Lower leg skin (tissue), 4 donors: ENCODE results near the gene TENM4. TPM values are rescaled to one million over a fixed set of nuclear protein-coding genes. Genes with fewer than 3 reads are reported as not detected.

Experiments used
- DNase-seq, 2 donors: peaks; one replicate each; pipeline ENCODE4 v3.0.0-alpha.2; 2019; ENCODE audit warnings: low spot score in 2 of 2
- H3K4me3 ChIP-seq: fragments of 200-600 bp; sonication (generic); 2 replicates; pipeline ENCODE4 v1.5.1; 2017; ENCODE audit warnings: mild to moderate bottlenecking, low read depth; ENCODE audit not compliant: poor library complexity, severe bottlenecking
- CTCF ChIP-seq, 3 donors: fragments of 450-650 bp; IDR thresholded peaks; one replicate each; pipeline ENCODE4 v1.5.1; 2016; ENCODE audit warnings: antibody characterized with exemption in 3 of 3, mild to moderate bottlenecking in 3 of 3, moderate library complexity in 2 of 3
- POLR2A ChIP-seq, 2 donors: fragments of 450-650 bp; IDR thresholded peaks; one replicate each; pipeline ENCODE4 v1.6.1; 2016 to 2017; ENCODE audit warnings: antibody characterized with exemption in 2 of 2, mild to moderate bottlenecking in 1 of 2, moderate library complexity in 1 of 2
- WGBS, 2 donors: methylation state at CpG; one replicate each; pipeline ENCODE4 v1.1.5; 2018; 5-methylcytosine and 5-hydroxymethylcytosine counted together
- intact Hi-C: fragments of 100-400 bp; cut with DNase I; formaldehyde crosslinking; loops from one replicate; pipeline ENCODE4 v1.15.0; 2023; ENCODE audit warnings: low total_unique reads
- total RNA-seq, 4 donors: library from RNA; depleted of rRNA; stranded (reverse); fragments of >200 nt; gene quantifications; one replicate each; pipeline ENCODE4 v1.1.0, GENCODE V29; 2016

TENM4 gene
- total RNA-seq, 4 donors from 2014 or later = 34.4 to 41.1 (median 36.6) TPM

DNA sequence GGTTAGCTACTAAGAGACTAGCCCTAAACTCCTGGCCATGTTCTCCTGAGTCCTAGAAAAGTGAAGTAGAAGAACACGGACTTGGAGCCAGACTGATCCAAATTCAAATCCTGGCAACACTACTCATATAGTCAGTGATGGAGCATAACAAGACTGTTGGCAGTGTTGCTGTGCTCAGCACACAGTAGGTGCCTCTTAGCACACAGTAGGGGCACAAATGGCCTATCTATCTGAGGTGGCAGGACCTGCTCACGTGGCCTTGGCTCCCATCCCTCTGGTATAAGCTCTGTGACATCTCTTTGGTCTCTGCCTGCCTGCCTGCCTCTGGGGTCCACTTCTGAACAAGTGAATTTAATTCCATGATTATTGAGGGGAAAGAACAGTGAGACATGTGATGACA is 15.4 kb downstream of the TENM4 start:
- intact Hi-C loops = no loop called here
- H3K4me3 ChIP-seq = no peak overlapping the region
- TF ChIP-seq CTCF (IDR thresholded peaks at IDR 0.05) = no peak
- no peak for TF ChIP-seq POLR2A (IDR thresholded peaks at IDR 0.05)
- no peak for DNase-seq
- WGBS, 2 donors = 77 to 97% methylated on average over 2 of the region's 2 CpGs

- TF ChIP-seq CTCF (IDR thresholded peaks at IDR 0.05) (no peak), POLR2A (IDR thresholded peaks at IDR 0.05) (no peak)
- H3K4me3 ChIP-seq = no peak overlapping the region
- intact Hi-C loops = no loop called here
- 44 to 70% methylated on average over 3 of the region's 3 CpGs for WGBS, 2 donors
- DNase-seq = no peak
These were observed 17.1 kb downstream of the TENM4 start for GRCh38 chr11:79423736-79424135.

DNA sequence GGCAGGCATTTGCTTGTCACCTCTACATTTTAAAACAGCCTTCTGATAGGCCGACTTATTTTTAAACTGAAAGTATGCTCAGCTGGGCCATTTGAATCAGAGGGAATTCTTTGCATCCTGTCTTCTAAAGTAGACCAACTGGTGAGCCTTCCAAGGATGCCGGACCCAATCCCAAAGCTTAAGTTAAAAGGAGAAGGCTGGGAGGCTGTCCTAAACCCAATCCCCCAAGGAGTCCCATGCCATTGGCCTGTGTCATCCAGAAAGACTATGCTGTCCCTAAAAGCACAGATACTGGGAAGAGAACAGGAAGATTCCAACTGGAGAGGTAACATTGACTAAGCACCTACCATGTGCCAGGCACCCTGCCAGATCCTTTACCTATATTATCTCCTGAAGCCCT is 18.0 kb downstream of the TENM4 start:
- TF ChIP-seq CTCF (IDR thresholded peaks at IDR 0.05) = no peak
- no peak for TF ChIP-seq POLR2A (IDR thresholded peaks at IDR 0.05)
- DNase-seq = no peak
- H3K4me3 ChIP-seq = no peak overlapping the region
- 80 to 94% methylated on average over 2 of the region's 2 CpGs for WGBS, 2 donors
- intact Hi-C loops = no loop called here

DNA sequence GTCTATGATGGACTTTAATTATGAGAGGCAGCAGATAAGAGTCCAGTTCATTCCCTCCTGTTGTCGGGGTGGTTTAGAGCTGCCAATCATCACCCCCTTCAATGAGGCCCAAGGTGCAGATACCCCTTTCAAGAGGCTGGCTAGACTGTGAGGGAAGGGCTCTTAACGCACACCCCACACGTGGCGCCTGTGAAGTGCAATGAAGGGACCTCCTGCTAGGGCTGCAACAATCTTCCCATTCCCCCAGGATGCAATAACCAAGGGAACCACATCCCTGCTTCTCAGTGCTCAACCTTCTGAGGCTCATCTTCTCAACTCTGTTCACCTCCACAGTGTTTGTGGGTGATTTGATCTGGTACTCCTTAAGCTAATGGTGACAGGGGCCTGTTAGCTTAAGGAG is 19.0 kb downstream of the TENM4 start:
- DNase-seq = no peak
- no peak overlapping the region for H3K4me3 ChIP-seq
- WGBS, 2 donors = 95 to 96% methylated on average over 4 of the region's 4 CpGs
- intact Hi-C loops = no loop called here
- TF ChIP-seq POLR2A (IDR thresholded peaks at IDR 0.05) = no peak

DNA sequence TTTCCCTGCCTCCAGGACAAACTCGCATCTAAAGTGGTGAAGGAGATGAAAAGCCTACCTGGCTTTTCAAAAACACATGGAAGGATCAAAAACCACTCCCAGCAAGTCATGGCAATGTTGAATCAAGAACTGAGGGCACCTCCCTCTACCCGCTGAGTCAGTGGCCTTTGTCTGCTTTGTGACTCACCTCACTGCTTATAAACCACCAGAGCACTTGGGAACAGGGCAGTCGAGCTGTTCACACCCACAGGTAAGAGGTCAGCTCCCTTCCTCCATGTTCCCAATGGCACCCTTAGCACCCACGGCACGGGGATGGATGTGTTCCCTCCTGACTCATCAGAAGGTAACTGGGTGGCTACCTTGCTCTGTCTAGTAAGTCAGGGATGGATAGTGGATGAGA is 21.7 kb downstream of the TENM4 start:
- TF ChIP-seq POLR2A (IDR thresholded peaks at IDR 0.05) (no peak), CTCF (IDR thresholded peaks at IDR 0.05) (no peak)
- DNase-seq = no peak
- 54 to 57% methylated on average over 5 of the region's 5 CpGs for WGBS, 2 donors
- intact Hi-C loops = no loop called here
- H3K4me3 ChIP-seq = no peak overlapping the region

DNA sequence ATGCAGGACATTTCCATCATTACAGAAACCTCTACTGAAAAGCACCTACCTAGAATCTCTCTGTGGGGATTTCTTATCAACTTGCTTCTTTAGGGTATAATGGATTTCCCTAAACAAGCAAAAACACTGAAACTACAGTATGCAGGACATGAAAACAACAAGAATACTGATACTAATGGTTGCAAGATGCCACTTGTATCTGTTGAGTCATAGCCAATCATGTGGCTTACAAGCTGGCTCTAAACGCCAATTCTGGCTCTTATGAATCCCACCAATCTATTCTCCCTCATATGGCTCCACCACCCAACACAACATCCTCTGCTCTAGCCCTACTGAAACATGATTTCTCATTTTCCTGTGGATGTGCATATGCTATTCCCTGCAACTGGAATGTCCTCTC is 22.6 kb downstream of the TENM4 start:
- 57 to 60% methylated on average over 1 of the region's 1 CpG for WGBS, 2 donors
- intact Hi-C loops = no loop called here
- TF ChIP-seq CTCF (IDR thresholded peaks at IDR 0.05) (no peak), POLR2A (IDR thresholded peaks at IDR 0.05) (no peak)
- DNase-seq = no peak
- no peak overlapping the region for H3K4me3 ChIP-seq
